A549 (cell line): ENCODE data around the gene DGKH. TPM values are rescaled to one million over a fixed set of nuclear protein-coding genes. Genes with fewer than 3 reads are reported as not detected.

Experiments used
- ATAC-seq, 2 experiments: fragments of 200-7000 bp in 1 of 2; fragments of >200 bp in 1 of 2; cut with Nextera tagmentation in 1 of 2; cut with Tn5 transposase in 1 of 2; 3 replicates each; pipeline versions ENCODE4 v1.8.0 to v1.9.1; 2018 to 2020; ENCODE audit warnings: mild to moderate bottlenecking in 1 of 2, moderate library complexity in 1 of 2
- CTCF ChIA-PET: fragments of 300-600 bp; sonication (Branson Sonifier 250); formaldehyde crosslinking; extraction: SDS; loops from one replicate; lab custom pipeline; 2021; ENCODE audit warnings: antibody characterized with exemption, inconsistent platforms; lab: Yijun Ruan, JAX
- POLR2A ChIA-PET: fragments of 350-600 bp; formaldehyde crosslinking; extraction: SDS; loops from one replicate; lab custom pipeline; 2021; ENCODE audit warnings: antibody characterized with exemption, inconsistent platforms; lab: Yijun Ruan, JAX
- DNase-seq, 2 experiments: peaks; one replicate each; pipeline versions ENCODE4 v3.0.0 to v3.0.0-alpha.2; 2011 to 2016; ENCODE audit warnings: low read depth in 1 of 2, low spot score in 1 of 2
- FAIRE-seq: peaks from 2 replicates; lab custom pipeline; 2011; peaks lifted over from hg19 to GRCh38; lab: Jason Lieb, UNC
- H3K27ac ChIP-seq, 2 experiments: fragments of >200 bp; sonication (Bioruptor Twin); formaldehyde crosslinking; 3 replicates each; pipeline ENCODE4 v1.5.1; 2016 to 2017
- H3K4me1 ChIP-seq: fragments of >200 bp; sonication (Bioruptor Twin); formaldehyde crosslinking; 3 replicates; pipeline ENCODE4 v1.6.1; 2016
- H3K4me2 ChIP-seq: fragments of >200 bp; sonication (Bioruptor Twin); formaldehyde crosslinking; 3 replicates; pipeline ENCODE4 v1.6.1; 2016
- H3K4me3 ChIP-seq: fragments of >200 bp; sonication (Bioruptor Twin); formaldehyde crosslinking; 3 replicates; pipeline ENCODE4 v1.5.1; 2016
- H3K9me3 ChIP-seq: fragments of >200 bp; sonication (Bioruptor Twin); formaldehyde crosslinking; 3 replicates; pipeline ENCODE4 v1.6.1; 2016
- CBX2 ChIP-seq: fragments of 200-600 bp; sonication (generic); IDR thresholded peaks from 2 replicates; pipeline ENCODE4 v1.6.1; 2016; ENCODE audit warnings: low read depth, mild to moderate bottlenecking, borderline replicate concordance
- CBX8 ChIP-seq: fragments of 200-600 bp; sonication (generic); IDR thresholded peaks from 2 replicates; pipeline ENCODE4 v1.6.1; 2016
- CHD2 ChIP-seq: fragments of 150-350 bp; IDR thresholded peaks from 2 replicates; pipeline ENCODE4 v1.6.1; 2014; ENCODE audit warnings: low read length; ENCODE audit not compliant: partially characterized antibody
- CHD4 ChIP-seq: fragments of 200-600 bp; sonication (generic); IDR thresholded peaks from 2 replicates; pipeline ENCODE4 v1.6.1; 2016; ENCODE audit warnings: antibody characterized with exemption, mild to moderate bottlenecking, borderline replicate concordance
- EP300 ChIP-seq, 2 experiments: fragments of >200 bp; sonication (Bioruptor Twin); formaldehyde crosslinking; IDR thresholded peaks; 2 replicates in 1 of 2; 3 replicates in 1 of 2; pipeline ENCODE4 v1.6.1; 2016 to 2017
- ESRRA ChIP-seq: fragments of 150-350 bp; IDR thresholded peaks from 2 replicates; pipeline ENCODE4 v1.6.1; 2014; ENCODE audit warnings: mild to moderate bottlenecking, low read length, borderline replicate concordance
- FOSL2 ChIP-seq, 2 experiments: fragments of 450-650 bp in 1 of 2; fragments of >200 bp in 1 of 2; sonication (Bioruptor Twin) in 1 of 2; formaldehyde crosslinking; IDR thresholded peaks; 2 replicates each; pipeline versions ENCODE4 v1.5.0 to v1.6.1; 2016 to 2020; ENCODE audit warnings: mild to moderate bottlenecking in 1 of 2, moderate library complexity in 1 of 2
- GATA3 ChIP-seq: IDR thresholded peaks from 2 replicates; pipeline ENCODE4 v1.6.1; 2012; ENCODE audit warnings: borderline replicate concordance
- KDM5A ChIP-seq: fragments of 200-600 bp; sonication (generic); IDR thresholded peaks from 2 replicates; pipeline ENCODE4 v1.6.1; 2016; ENCODE audit warnings: antibody characterized with exemption, mild to moderate bottlenecking
- MAFK ChIP-seq: fragments of 450-650 bp; IDR thresholded peaks from 2 replicates; pipeline ENCODE4 v1.6.1; 2014; ENCODE audit not compliant: partially characterized antibody
- MAX ChIP-seq: IDR thresholded peaks from 2 replicates; pipeline ENCODE4 v1.6.1; 2012
- MAZ ChIP-seq: fragments of 150-350 bp; IDR thresholded peaks from 2 replicates; pipeline ENCODE4 v1.6.1; 2014; ENCODE audit warnings: antibody characterized with exemption, low read depth, low read length, borderline replicate concordance
- MYC ChIP-seq: IDR thresholded peaks from 2 replicates; pipeline ENCODE4 v1.6.1; 2012; ENCODE audit warnings: mild to moderate bottlenecking, inconsistent platforms, low read length, improper control_type of control experiment, borderline replicate concordance
- NPAS2 ChIP-seq: fragments of 250-450 bp; sonication (Bioruptor Pico); IDR thresholded peaks from 2 replicates; pipeline ENCODE4 v1.8.0; 2022; ENCODE audit warnings: mild to moderate bottlenecking, moderate library complexity, borderline replicate concordance
- RAD21 ChIP-seq, 2 experiments: fragments of >200 bp in 1 of 2; sonication (Bioruptor Twin) in 1 of 2; formaldehyde crosslinking in 1 of 2; IDR thresholded peaks in 1 of 2; conservative IDR thresholded peaks in 1 of 2; 2 replicates in 1 of 2; 3 replicates in 1 of 2; pipeline ENCODE4 v1.6.1; 2012 to 2018; ENCODE audit warnings: inconsistent platforms in 1 of 2
- RARB ChIP-seq: fragments of 250-450 bp; sonication (Bioruptor Pico); IDR thresholded peaks from 2 replicates; pipeline ENCODE4 v1.8.0; 2021; ENCODE audit warnings: mild to moderate bottlenecking, moderate library complexity
- RFX5 ChIP-seq: fragments of 450-650 bp; IDR thresholded peaks from 2 replicates; pipeline ENCODE4 v1.7.1; 2014; ENCODE audit warnings: antibody characterized with exemption, mild to moderate bottlenecking, moderate library complexity
- RNF2 ChIP-seq: fragments of 200-600 bp; sonication (generic); IDR thresholded peaks from 2 replicates; pipeline ENCODE4 v1.6.1; 2016; ENCODE audit warnings: low read depth, mild to moderate bottlenecking, antibody characterized with exemption, moderate library complexity, borderline replicate concordance
- SMC3 ChIP-seq: fragments of >200 bp; sonication (Bioruptor Twin); formaldehyde crosslinking; IDR thresholded peaks from 3 replicates; pipeline ENCODE4 v1.6.1; 2018; ENCODE audit warnings: inconsistent platforms
- SREBF2 ChIP-seq: fragments of 450-650 bp; IDR thresholded peaks from 2 replicates; pipeline ENCODE4 v1.6.1; 2014; ENCODE audit warnings: mild to moderate bottlenecking, moderate library complexity
- TFCP2L1 ChIP-seq: fragments of 250-450 bp; sonication (Bioruptor Pico); IDR thresholded peaks from 2 replicates; pipeline ENCODE4 v1.5.0; 2021; ENCODE audit warnings: mild to moderate bottlenecking
- USF2 ChIP-seq: fragments of 450-650 bp; IDR thresholded peaks from 2 replicates; pipeline ENCODE4 v1.6.1; 2014; ENCODE audit warnings: antibody characterized with exemption
- ZC3H11A ChIP-seq: fragments of 450-650 bp; IDR thresholded peaks from 2 replicates; pipeline ENCODE4 v1.6.1; 2014; ENCODE audit warnings: antibody characterized with exemption, mild to moderate bottlenecking
- ZFP36 ChIP-seq: fragments of 450-650 bp; IDR thresholded peaks from 2 replicates; pipeline ENCODE4 v1.6.1; 2014; ENCODE audit warnings: borderline replicate concordance; ENCODE audit not compliant: partially characterized antibody
- ZSCAN20 ChIP-seq: fragments of 250-450 bp; sonication (Bioruptor Pico); IDR thresholded peaks from 2 replicates; pipeline ENCODE4 v1.8.0; 2022; ENCODE audit warnings: mild to moderate bottlenecking, moderate library complexity
- WGBS: methylation state at CpG from one replicate; pipeline ENCODE4 v1.1.6; 2017; ENCODE audit errors: missing lambda C conversion rate; 5-methylcytosine and 5-hydroxymethylcytosine counted together
- polyA plus RNA-seq, 4 experiments: library from polyadenylated mRNA; depleted of rRNA in 3 of 4; stranded (reverse); fragments of >200 nt; fragmentation: RNase III in 1 of 4; extraction: RNeasy Plus Mini Kit Qiagen cat#74134 plus additional on column Dnase treatment in 1 of 4; gene quantifications; 2 replicates in 3 of 4; 3 replicates in 1 of 4; pipeline ENCODE4 v1.2.3, GENCODE V29; 2011 to 2017
- TF ChIP-seq, protein P1 (sequence below): fragments of >200 bp; sonication (Bioruptor Twin); formaldehyde crosslinking; IDR thresholded peaks from 3 replicates; pipeline ENCODE4 v1.5.1; 2016
- TF ChIP-seq, protein P2 (sequence below): fragments of >200 bp; sonication (Bioruptor Twin); formaldehyde crosslinking; IDR thresholded peaks from 2 replicates; pipeline ENCODE4 v1.6.1; 2016
- TF ChIP-seq, protein P3 (sequence below): fragments of >200 bp; sonication (Bioruptor Twin); formaldehyde crosslinking; IDR thresholded peaks from 3 replicates; pipeline ENCODE4 v1.6.1; 2016
- TF ChIP-seq, protein P4 (sequence below): fragments of 250-450 bp; sonication (Bioruptor Pico); IDR thresholded peaks from 2 replicates; pipeline ENCODE4 v1.5.0; 2021; ENCODE audit warnings: mild to moderate bottlenecking, moderate library complexity, borderline replicate concordance

Gene DGKH
- polyA plus RNA-seq, 2 of the 4 experiments (the other 2 are of a cell fraction), result 3.8 to 6.7 TPM

GRCh38 chr13:42189061-42189460 lies 140.6 kb downstream of the DGKH start:
- ATAC-seq, result no peak
- H3K27ac ChIP-seq, result no peak overlapping the region
- DNase-seq, result no peak
- POLR2A ChIA-PET, result no interaction called here
- no peak for TF ChIP-seq SMC3
- no peak for TF ChIP-seq USF2
- H3K9me3 ChIP-seq, result no peaks in the 10 kb centered on the region
- no peak overlapping the region for H3K4me2 ChIP-seq
- CTCF ChIA-PET, result no interaction called here
- no peak overlapping the region for H3K4me3 ChIP-seq
- 80% methylated on average over 7 of the region's 7 CpGs for WGBS
- FAIRE-seq, result no peak
- no peaks in the 10 kb centered on the region for H3K4me1 ChIP-seq

DNA sequence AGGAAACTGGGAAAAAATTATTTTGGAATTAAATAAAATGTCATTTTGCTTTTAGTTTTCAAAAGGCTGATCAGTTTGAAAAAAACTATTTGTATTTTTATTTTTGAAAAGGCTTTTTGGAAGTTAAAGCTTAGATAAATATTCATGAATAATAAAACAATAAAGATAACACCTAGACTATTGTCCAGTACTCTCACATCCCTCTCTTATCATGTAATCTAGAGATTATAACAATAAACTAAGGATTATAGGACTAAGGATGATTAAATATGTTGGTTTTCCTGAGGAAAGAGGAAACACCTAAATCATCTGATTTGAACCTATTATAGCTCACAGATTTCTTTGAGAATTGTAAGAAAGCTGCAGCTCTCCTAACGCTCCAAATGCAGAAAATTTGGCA lies 142.1 kb downstream of the DGKH start:
- Histone ChIP-seq H3K27ac (no peak overlapping the region), H3K9me3 (no peaks in the 10 kb centered on the region), H3K4me3 (no peak overlapping the region), H3K4me2 (no peak overlapping the region), H3K4me1 (no peaks in the 10 kb centered on the region)
- DNase-seq, result no peak
- FAIRE-seq, result no peak
- ChIA-PET CTCF (no interaction called here), POLR2A (no interaction called here)
- 87% methylated on average over 1 of the region's 1 CpG for WGBS
- TF ChIP-seq CHD2, result no peak
- TF ChIP-seq SREBF2, result no peak
- no peak for TF ChIP-seq ZFP36
- TF ChIP-seq EP300 (IDR thresholded peaks at IDR 0.05), result no peak
- TF ChIP-seq RFX5, result no peak
- no peak for TF ChIP-seq NPAS2
- no peak for TF ChIP-seq KDM5A
- TF ChIP-seq ESRRA, result no peak
- TF ChIP-seq SMC3, result no peak
- TF ChIP-seq RARB (CRISPR knock-in tag), result no peak
- no peak for TF ChIP-seq ZSCAN20 (CRISPR knock-in tag)
- no peak for TF ChIP-seq CBX2
- no peak for TF ChIP-seq MYC
- no peak for ATAC-seq

DNA sequence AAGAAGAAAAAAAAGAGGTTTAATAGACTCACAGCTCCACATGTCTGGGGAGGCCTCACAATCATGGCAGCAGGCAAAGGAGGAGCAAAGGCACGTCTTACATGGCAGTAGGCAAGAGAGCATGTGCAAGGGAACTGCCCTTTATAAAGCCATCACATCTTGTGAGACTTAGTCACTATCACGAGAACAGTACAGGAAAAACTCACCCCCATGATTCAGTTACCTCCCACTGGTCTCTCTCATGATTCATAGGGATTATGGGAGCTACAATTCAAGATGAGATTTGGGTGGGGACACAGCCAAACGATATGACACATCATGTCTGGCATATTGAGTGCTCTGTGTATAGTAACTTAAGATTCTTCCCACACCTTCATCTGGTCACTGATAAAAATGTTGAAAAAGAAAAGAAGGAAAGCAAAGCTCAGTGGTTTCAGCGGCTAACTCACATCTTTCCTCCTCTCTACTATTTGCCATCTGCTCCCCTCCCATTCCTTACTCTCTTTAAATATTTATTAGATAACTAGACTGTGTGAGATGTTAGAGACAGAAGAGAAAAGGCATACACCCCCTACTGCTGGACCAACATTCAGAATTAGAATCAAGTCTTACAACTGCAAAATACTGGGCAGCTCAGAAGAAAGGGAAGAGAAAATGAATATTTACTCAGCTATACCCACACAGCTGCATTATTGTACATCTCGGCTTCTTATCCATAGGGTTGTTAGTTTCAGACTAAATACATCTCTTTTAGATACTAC lies 163.4 kb downstream of the DGKH start:
- H3K9me3 ChIP-seq, result no peaks in the 10 kb centered on the region
- H3K27ac ChIP-seq, result no peak overlapping the region
- CTCF ChIA-PET, result no interaction called here
- H3K4me2 ChIP-seq, result no peak overlapping the region
- peak in 1 of 2 experiments; percentile 9 for DNase-seq
- no peak for FAIRE-seq
- TF ChIP-seq CBX8 (no peak), GATA3 (no peak), MAFK (no peak), ZC3H11A (no peak), FOSL2 (IDR thresholded peaks at IDR 0.05) (no peak), FOSL2 (CRISPR knock-in tag; IDR thresholded peaks at IDR 0.05) (no peak), MAX (no peak), MAZ (no peak), CHD4 (no peak), RNF2 (no peak), RAD21 (conservative IDR thresholded peaks at IDR 0.05 in 1 of 2, IDR thresholded peaks at IDR 0.05 in 1 of 2) (no peak), TFCP2L1 (no peak)
- TF ChIP-seq, protein P1, sequence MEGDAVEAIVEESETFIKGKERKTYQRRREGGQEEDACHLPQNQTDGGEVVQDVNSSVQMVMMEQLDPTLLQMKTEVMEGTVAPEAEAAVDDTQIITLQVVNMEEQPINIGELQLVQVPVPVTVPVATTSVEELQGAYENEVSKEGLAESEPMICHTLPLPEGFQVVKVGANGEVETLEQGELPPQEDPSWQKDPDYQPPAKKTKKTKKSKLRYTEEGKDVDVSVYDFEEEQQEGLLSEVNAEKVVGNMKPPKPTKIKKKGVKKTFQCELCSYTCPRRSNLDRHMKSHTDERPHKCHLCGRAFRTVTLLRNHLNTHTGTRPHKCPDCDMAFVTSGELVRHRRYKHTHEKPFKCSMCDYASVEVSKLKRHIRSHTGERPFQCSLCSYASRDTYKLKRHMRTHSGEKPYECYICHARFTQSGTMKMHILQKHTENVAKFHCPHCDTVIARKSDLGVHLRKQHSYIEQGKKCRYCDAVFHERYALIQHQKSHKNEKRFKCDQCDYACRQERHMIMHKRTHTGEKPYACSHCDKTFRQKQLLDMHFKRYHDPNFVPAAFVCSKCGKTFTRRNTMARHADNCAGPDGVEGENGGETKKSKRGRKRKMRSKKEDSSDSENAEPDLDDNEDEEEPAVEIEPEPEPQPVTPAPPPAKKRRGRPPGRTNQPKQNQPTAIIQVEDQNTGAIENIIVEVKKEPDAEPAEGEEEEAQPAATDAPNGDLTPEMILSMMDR, result no peak
- TF ChIP-seq, protein P2, sequence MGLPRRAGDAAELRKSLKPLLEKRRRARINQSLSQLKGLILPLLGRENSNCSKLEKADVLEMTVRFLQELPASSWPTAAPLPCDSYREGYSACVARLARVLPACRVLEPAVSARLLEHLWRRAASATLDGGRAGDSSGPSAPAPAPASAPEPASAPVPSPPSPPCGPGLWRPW, result no peak
- TF ChIP-seq, protein P3, sequence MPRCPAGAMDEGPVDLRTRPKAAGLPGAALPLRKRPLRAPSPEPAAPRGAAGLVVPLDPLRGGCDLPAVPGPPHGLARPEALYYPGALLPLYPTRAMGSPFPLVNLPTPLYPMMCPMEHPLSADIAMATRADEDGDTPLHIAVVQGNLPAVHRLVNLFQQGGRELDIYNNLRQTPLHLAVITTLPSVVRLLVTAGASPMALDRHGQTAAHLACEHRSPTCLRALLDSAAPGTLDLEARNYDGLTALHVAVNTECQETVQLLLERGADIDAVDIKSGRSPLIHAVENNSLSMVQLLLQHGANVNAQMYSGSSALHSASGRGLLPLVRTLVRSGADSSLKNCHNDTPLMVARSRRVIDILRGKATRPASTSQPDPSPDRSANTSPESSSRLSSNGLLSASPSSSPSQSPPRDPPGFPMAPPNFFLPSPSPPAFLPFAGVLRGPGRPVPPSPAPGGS, result no peak
- TF ChIP-seq, protein P4, sequence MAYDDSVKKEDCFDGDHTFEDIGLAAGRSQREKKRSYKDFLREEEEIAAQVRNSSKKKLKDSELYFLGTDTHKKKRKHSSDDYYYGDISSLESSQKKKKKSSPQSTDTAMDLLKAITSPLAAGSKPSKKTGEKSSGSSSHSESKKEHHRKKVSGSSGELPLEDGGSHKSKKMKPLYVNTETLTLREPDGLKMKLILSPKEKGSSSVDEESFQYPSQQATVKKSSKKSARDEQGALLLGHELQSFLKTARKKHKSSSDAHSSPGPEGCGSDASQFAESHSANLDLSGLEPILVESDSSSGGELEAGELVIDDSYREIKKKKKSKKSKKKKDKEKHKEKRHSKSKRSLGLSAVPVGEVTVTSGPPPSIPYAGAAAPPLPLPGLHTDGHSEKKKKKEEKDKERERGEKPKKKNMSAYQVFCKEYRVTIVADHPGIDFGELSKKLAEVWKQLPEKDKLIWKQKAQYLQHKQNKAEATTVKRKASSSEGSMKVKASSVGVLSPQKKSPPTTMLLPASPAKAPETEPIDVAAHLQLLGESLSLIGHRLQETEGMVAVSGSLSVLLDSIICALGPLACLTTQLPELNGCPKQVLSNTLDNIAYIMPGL, result no peak
- ATAC-seq, result no peak
- H3K4me3 ChIP-seq, result no peak overlapping the region
- POLR2A ChIA-PET, result no interaction called here
- WGBS, result 65% methylated on average over 5 of the region's 5 CpGs
- H3K4me1 ChIP-seq, result 0 out of 3 replicates have a peak, but pooled peaks cover 12% of the 10 kb centered on the region
